NB4 (cell line): ENCODE results near the gene NQO1.

Experiments used
- POLR2A ChIP-seq: IDR thresholded peaks from 2 replicates; pipeline ENCODE4 v1.6.1; 2011; ENCODE audit warnings: mild to moderate bottlenecking; ENCODE audit not compliant: insufficient read length; ENCODE audit errors: extremely low read depth
- TF ChIP-seq, protein P1 (sequence below): IDR thresholded peaks from one replicate; pipeline ENCODE4 v1.5.1; 2012; ENCODE audit warnings: low read depth, low read length

DNA sequence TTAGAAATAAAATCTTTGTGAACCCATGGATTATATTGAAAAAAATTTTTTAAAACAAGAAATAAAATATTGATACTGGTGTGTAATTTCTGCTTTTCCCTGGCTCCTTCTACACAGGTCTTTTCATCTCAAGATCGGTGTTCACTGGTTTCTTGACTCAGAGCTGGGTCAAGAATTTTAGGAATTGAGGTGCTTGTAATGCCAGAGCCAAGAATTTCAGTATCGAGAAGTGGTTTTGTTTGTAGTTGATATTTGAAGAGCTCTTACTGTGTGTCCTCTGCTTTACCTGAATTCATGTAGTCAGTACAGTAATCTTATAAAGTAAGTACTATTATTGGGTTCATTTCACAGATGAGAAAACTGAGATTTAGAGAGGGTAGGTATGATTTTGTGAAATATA, 43.0 kb upstream of the NQO1 start:
- TF ChIP-seq, protein P1, sequence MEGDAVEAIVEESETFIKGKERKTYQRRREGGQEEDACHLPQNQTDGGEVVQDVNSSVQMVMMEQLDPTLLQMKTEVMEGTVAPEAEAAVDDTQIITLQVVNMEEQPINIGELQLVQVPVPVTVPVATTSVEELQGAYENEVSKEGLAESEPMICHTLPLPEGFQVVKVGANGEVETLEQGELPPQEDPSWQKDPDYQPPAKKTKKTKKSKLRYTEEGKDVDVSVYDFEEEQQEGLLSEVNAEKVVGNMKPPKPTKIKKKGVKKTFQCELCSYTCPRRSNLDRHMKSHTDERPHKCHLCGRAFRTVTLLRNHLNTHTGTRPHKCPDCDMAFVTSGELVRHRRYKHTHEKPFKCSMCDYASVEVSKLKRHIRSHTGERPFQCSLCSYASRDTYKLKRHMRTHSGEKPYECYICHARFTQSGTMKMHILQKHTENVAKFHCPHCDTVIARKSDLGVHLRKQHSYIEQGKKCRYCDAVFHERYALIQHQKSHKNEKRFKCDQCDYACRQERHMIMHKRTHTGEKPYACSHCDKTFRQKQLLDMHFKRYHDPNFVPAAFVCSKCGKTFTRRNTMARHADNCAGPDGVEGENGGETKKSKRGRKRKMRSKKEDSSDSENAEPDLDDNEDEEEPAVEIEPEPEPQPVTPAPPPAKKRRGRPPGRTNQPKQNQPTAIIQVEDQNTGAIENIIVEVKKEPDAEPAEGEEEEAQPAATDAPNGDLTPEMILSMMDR, result no peak
- no peak for TF ChIP-seq POLR2A
